Measurements from ENCODE around the gene DMXL1.

Gene DMXL1

DNA sequence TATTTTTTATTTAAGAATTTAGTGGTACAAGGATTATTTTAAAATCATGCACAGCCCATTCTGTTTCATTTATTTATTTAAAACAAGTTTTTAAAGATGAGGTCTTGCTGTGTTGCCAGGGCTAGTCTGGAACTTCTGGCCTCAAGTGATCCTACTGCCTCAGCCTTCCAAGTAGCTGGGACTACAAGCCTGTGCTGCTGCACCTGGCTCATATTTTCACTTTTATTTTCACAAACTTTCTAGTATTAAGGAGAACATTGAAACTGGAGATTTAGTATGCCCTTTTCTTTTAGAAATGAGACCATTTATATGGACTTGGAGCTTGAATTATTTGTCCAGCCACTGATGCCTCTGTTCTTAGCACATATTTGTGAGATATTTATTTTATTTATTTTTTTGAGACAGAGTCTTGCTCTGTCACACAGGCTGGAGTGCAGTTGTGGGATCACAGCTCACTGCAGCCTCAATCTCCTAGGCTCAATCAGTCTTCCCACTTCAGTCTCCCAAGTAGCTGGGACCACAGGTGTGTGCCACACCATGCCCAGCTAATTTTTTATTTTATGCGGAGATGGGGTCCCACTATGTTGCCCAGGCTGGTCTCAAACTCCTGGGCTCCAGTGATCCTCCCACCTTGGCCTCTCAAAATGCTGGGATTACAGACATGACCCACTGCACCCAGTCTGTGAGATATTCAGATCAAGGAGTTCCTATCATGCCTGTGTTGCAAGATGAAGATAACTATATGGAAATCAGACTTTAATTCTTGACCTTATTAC lies 7.4 kb downstream of the DMXL1 start:
- Histone ChIP-seq H3F3A (ENCODE audit: insufficient read depth, low read length) (no peaks in the 10 kb centered on the region), H3K79me2 (ENCODE audit: low read length) (peaks cover 98% of the 10 kb centered on the region), H3K4me2 (ENCODE audit: low read depth, low read length) (peak overlapping the region; percentile 11; the same call in 1 of the 2 replicates), H3K27me3 (replicated peaks; ENCODE audit: insufficient read depth, low read length) (no peaks in the 10 kb centered on the region), H3K4me3 (ENCODE audit: low read length) (no peak overlapping the region), H3K9ac (ENCODE audit: low read length) (no peak overlapping the region), H3K4me1 (ENCODE audit: low read length) (peaks cover 17% of the 10 kb centered on the region), H3K9me3 (replicated peaks; ENCODE audit: insufficient read depth, low read length) (no peaks in the 10 kb centered on the region), H4K20me1 (ENCODE audit: insufficient read depth, low read length) (0 out of 2 replicates have a peak, but pooled peaks cover 4% of the 10 kb centered on the region), H3K9me2 (replicated peaks; ENCODE audit: insufficient read depth, low read length) (no peaks in the 10 kb centered on the region), H2AFZ (ENCODE audit: low read length) (no peak overlapping the region), H3K27ac (ENCODE audit: low read length) (no peak overlapping the region), H3K36me3 (replicated peaks; ENCODE audit: insufficient read depth, low read length) (no peaks in the 10 kb centered on the region)
- TF ChIP-seq EZH2phosphoT487 (IDR thresholded peaks at IDR 0.05; ENCODE audit: low read length) (no peak), EZH2 (optimal IDR thresholded peaks at IDR 0.05; ENCODE audit: low read depth, low read length) (no peak)
- TF ChIP-seq, protein P1, sequence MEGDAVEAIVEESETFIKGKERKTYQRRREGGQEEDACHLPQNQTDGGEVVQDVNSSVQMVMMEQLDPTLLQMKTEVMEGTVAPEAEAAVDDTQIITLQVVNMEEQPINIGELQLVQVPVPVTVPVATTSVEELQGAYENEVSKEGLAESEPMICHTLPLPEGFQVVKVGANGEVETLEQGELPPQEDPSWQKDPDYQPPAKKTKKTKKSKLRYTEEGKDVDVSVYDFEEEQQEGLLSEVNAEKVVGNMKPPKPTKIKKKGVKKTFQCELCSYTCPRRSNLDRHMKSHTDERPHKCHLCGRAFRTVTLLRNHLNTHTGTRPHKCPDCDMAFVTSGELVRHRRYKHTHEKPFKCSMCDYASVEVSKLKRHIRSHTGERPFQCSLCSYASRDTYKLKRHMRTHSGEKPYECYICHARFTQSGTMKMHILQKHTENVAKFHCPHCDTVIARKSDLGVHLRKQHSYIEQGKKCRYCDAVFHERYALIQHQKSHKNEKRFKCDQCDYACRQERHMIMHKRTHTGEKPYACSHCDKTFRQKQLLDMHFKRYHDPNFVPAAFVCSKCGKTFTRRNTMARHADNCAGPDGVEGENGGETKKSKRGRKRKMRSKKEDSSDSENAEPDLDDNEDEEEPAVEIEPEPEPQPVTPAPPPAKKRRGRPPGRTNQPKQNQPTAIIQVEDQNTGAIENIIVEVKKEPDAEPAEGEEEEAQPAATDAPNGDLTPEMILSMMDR (IDR thresholded peaks at IDR 0.05; ENCODE audit: low read length): no peak
- peak; percentile 40 for DNase-seq

DNA sequence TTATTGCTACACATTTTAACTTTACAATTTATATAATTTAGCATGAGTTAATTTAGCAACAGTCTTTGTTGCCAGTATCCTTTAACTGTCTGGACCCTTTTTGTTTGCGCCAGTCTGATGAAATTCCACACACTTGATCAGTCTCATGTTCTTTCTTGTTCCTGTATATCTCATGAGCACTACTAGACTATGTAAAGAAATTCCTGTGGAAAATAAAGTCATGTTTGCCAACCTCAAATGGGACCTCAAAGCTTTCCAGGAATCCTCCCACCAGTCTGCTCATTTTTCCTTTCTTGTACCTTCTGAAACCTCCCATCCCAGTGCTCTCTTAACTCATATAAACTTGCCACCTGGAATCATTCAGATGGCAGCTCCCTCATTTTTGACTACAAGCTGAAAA lies 8.0 kb downstream of the DMXL1 start:
- no peak overlapping the region for H3K4me2 ChIP-seq (ENCODE audit: low read depth, low read length)
- H3K27ac ChIP-seq (ENCODE audit: low read length): no peak overlapping the region
- peaks cover 15% of the 10 kb centered on the region for H3K4me1 ChIP-seq (ENCODE audit: low read length)
- H3F3A ChIP-seq (ENCODE audit: insufficient read depth, low read length): no peaks in the 10 kb centered on the region
- no peak for DNase-seq
- TF ChIP-seq, protein P1 (IDR thresholded peaks at IDR 0.05; ENCODE audit: low read length): no peak
- TF ChIP-seq EZH2 (optimal IDR thresholded peaks at IDR 0.05; ENCODE audit: low read depth, low read length) (no peak), EZH2phosphoT487 (IDR thresholded peaks at IDR 0.05; ENCODE audit: low read length) (no peak)
- peaks cover 98% of the 10 kb centered on the region for H3K79me2 ChIP-seq (ENCODE audit: low read length)
- no peak overlapping the region for H3K9ac ChIP-seq (ENCODE audit: low read length)
- H3K36me3 ChIP-seq (replicated peaks; ENCODE audit: insufficient read depth, low read length): no peaks in the 10 kb centered on the region
- no peaks in the 10 kb centered on the region for H3K9me2 ChIP-seq (replicated peaks; ENCODE audit: insufficient read depth, low read length)
- no peak overlapping the region for H2AFZ ChIP-seq (ENCODE audit: low read length)
- 0 out of 2 replicates have a peak, but pooled peaks cover 4% of the 10 kb centered on the region for H4K20me1 ChIP-seq (ENCODE audit: insufficient read depth, low read length)
- no peaks in the 10 kb centered on the region for H3K9me3 ChIP-seq (replicated peaks; ENCODE audit: insufficient read depth, low read length)
- H3K4me3 ChIP-seq (ENCODE audit: low read length): no peak overlapping the region
- no peaks in the 10 kb centered on the region for H3K27me3 ChIP-seq (replicated peaks; ENCODE audit: insufficient read depth, low read length)

DNA sequence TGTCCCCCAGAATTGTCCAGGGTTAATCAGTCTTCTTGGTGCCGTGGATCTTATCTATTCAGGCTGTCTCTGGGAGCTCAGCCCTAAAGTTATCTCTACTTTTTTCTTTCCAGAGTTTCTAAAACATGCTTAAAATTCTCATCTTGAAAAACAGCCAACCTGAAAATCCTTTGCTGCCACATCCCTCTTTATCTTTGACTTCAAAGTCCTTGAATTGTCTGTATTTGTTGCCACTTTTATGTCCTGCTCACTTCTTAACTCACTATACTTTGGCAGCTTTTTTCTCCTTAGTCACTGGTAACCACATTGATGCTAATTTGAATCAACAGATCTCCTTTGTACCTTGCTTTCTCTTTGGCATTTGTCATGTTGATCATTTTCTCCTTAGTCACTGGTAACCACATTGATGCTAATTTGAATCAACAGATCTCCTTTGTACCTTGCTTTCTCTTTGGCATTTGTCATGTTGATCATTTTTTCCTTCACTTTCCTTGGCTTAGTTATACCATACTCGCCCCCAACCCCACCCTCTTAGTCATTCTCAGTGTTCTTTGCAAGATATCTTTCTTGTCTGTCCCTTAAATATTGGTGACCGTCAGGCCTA lies 8.5 kb downstream of the DMXL1 start:
- H3K9ac ChIP-seq (ENCODE audit: low read length): no peak overlapping the region
- H3K4me3 ChIP-seq (ENCODE audit: low read length): no peak overlapping the region
- TF ChIP-seq, protein P1 (IDR thresholded peaks at IDR 0.05; ENCODE audit: low read length): no peak
- no peak overlapping the region for H3K4me2 ChIP-seq (ENCODE audit: low read depth, low read length)
- DNase-seq: no peak
- H3K27ac ChIP-seq (ENCODE audit: low read length): no peak overlapping the region
- no peaks in the 10 kb centered on the region for H3K9me3 ChIP-seq (replicated peaks; ENCODE audit: insufficient read depth, low read length)
- peaks cover 15% of the 10 kb centered on the region for H3K4me1 ChIP-seq (ENCODE audit: low read length)
- no peaks in the 10 kb centered on the region for H3K36me3 ChIP-seq (replicated peaks; ENCODE audit: insufficient read depth, low read length)
- no peaks in the 10 kb centered on the region for H3K27me3 ChIP-seq (replicated peaks; ENCODE audit: insufficient read depth, low read length)
- H2AFZ ChIP-seq (ENCODE audit: low read length): no peak overlapping the region
- no peaks in the 10 kb centered on the region for H3F3A ChIP-seq (ENCODE audit: insufficient read depth, low read length)
- H3K79me2 ChIP-seq (ENCODE audit: low read length): peaks cover 98% of the 10 kb centered on the region
- H3K9me2 ChIP-seq (replicated peaks; ENCODE audit: insufficient read depth, low read length): no peaks in the 10 kb centered on the region
- 0 out of 2 replicates have a peak, but pooled peaks cover 4% of the 10 kb centered on the region for H4K20me1 ChIP-seq (ENCODE audit: insufficient read depth, low read length)
